Stomach (tissue), 9 donors: ENCODE results near the gene TAT. TPM values are rescaled to one million over a fixed set of nuclear protein-coding genes. Genes with fewer than 3 reads are reported as not detected.
"Not testable (repeated sequence)": the region's sequence is repeated elsewhere in the genome, so short reads cannot be mapped to it uniquely, and the experiment has no call there.

Experiments
- DNase-seq, 2 donors: peaks; one replicate each; pipeline versions ENCODE4 v3.0.0 to v3.0.0-alpha.2; 2013 to 2019
- H3K27ac ChIP-seq, 5 donors: fragments of 200-600 bp in 4 of 5; sonication (generic) in 4 of 5; one replicate each; pipeline ENCODE4 v1.5.1; 2013 to 2019; ENCODE audit warnings: mild to moderate bottlenecking in 1 of 5, moderate library complexity in 1 of 5
- H3K27me3 ChIP-seq, 3 donors: fragments of 200-600 bp; sonication (generic); one replicate each; pipeline ENCODE4 v1.5.1; 2017 to 2019; ENCODE audit warnings: mixed run types in 1 of 3
- H3K36me3 ChIP-seq, 4 donors: fragments of 200-600 bp; sonication (generic); 1 replicate in 3 of 4; 2 replicates in 1 of 4; pipeline ENCODE4 v1.5.1; 2016 to 2019
- H3K4me1 ChIP-seq, 4 donors: fragments of 200-600 bp; sonication (generic); one replicate each; pipeline ENCODE4 v1.5.1; 2016 to 2019
- H3K4me3 ChIP-seq, 4 donors: fragments of 200-600 bp; sonication (generic) in 3 of 4; one replicate each; pipeline ENCODE4 v1.5.1; 2016 to 2019; ENCODE audit warnings: mild to moderate bottlenecking in 1 of 4
- H3K9me3 ChIP-seq, 4 donors: fragments of 200-600 bp; sonication (generic); one replicate each; pipeline ENCODE4 v1.5.1; 2016 to 2019
- EP300 ChIP-seq: sonication (generic); formaldehyde crosslinking; IDR thresholded peaks from one replicate; pipeline ENCODE4 v1.6.1; 2017; ENCODE audit warnings: antibody characterized with exemption
- POLR2A ChIP-seq, 4 donors: fragments of 450-650 bp; IDR thresholded peaks; one replicate each; pipeline ENCODE4 v1.6.1; 2016; ENCODE audit warnings: antibody characterized with exemption in 4 of 4, control low read depth in 2 of 4, mild to moderate bottlenecking in 1 of 4, moderate library complexity in 1 of 4
- POLR2AphosphoS5 ChIP-seq, 3 donors: sonication (generic); formaldehyde crosslinking; IDR thresholded peaks; one replicate each; pipeline ENCODE4 v1.6.1; 2016; ENCODE audit warnings: antibody characterized with exemption in 3 of 3
- WGBS, 5 donors: extraction: QIAGEN DNeasy Blood & Tissue Kit in 3 of 5; methylation state at CpG; one replicate each; pipeline versions ENCODE4 v1.1.5 to v1.1.7; 2013 to 2018; 5-methylcytosine and 5-hydroxymethylcytosine counted together
- intact Hi-C: fragments of 100-400 bp; cut with DNase I; formaldehyde crosslinking; loops from one replicate; pipeline ENCODE4 v1.15.1; 2023; ENCODE audit warnings: low total_unique reads
- polyA plus RNA-seq, 3 donors: library from polyadenylated mRNA; stranded (reverse); fragments of 200-250 nt; gene quantifications; one replicate each; pipeline ENCODE4 v1.2.3, GENCODE V29; 2013
- total RNA-seq, 5 donors: library from RNA; depleted of rRNA; stranded (reverse); fragments of >200 nt; gene quantifications; one replicate each; pipeline versions ENCODE4 v1.1.0 to v1.2.3, GENCODE V29; 2014 to 2016
- TF ChIP-seq, protein P1 (sequence below), 7 experiments: fragments of 450-650 bp in 4 of 7; fragments of 200-600 bp in 3 of 7; sonication (generic) in 3 of 7; IDR thresholded peaks; one replicate each; pipeline ENCODE4 v1.5.1; 2016 to 2019; ENCODE audit warnings: antibody characterized with exemption in 7 of 7, control low read depth in 2 of 7, mild to moderate bottlenecking in 1 of 7
- donor health status: healthy with polysubstance abuse.
- donor health status: Bipolar disorder and iron deficiency.
- donor health status: healthy.

Gene TAT
- total and polyA plus RNA-seq, 8 donors, result not detected

DNA sequence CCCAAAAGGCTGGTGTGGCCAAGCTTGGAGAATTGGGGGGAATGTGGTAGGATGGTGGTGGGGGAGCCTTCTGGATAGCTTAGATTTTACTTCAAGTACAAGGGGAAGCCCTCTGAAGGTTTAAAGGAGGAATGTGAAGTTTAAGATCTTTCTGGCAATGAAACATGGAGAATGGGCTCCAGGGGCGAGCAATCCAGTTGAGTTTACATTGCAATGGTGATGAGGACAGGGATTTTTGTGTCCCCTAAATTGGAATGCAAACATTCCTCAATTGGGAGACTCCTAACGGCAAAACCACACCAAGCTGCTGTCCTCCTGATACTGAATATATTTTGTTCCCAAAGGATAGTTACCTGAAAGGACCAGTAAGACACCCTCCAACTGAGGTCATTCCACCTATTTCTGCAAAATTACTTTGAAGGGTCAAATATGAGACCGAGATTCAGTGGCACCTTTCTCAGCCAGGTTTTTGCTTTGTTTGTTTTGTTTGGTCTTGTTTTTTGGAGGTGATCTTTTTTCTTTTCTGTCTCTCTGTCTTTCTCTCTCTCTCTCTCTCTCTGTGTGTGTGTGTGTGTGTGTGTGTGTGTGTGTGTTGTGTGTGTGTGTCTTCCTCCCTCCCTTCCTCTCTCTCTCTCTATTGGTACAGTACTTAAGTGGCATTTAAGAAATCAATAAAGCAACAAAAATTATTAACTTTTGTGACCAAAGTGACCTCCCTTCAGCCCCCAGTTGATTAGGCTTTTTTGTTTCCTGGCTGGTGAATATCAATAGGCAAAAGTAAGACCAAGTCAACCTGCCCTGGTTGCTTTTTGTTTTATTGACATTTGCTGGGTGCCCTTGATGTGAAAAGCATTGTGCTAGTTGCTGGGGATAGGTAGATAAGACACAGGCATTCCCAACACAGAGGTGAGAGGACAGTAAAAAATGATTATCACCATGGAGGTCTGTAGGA is 16.4 kb upstream of the TAT start:
- TF ChIP-seq, protein P1, sequence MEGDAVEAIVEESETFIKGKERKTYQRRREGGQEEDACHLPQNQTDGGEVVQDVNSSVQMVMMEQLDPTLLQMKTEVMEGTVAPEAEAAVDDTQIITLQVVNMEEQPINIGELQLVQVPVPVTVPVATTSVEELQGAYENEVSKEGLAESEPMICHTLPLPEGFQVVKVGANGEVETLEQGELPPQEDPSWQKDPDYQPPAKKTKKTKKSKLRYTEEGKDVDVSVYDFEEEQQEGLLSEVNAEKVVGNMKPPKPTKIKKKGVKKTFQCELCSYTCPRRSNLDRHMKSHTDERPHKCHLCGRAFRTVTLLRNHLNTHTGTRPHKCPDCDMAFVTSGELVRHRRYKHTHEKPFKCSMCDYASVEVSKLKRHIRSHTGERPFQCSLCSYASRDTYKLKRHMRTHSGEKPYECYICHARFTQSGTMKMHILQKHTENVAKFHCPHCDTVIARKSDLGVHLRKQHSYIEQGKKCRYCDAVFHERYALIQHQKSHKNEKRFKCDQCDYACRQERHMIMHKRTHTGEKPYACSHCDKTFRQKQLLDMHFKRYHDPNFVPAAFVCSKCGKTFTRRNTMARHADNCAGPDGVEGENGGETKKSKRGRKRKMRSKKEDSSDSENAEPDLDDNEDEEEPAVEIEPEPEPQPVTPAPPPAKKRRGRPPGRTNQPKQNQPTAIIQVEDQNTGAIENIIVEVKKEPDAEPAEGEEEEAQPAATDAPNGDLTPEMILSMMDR (IDR thresholded peaks at IDR 0.05), result no peak
- no peak for TF ChIP-seq POLR2AphosphoS5 (IDR thresholded peaks at IDR 0.05)
- Histone ChIP-seq H3K4me1 (no peaks in the 10 kb centered on the region), H3K4me3 (no peak overlapping the region), H3K9me3 (no peaks in the 10 kb centered on the region), H3K27me3 (no peaks in the 10 kb centered on the region), H3K36me3 (no peaks in the 10 kb centered on the region), H3K27ac (no peak overlapping the region)
- no peak for DNase-seq
- intact Hi-C loops, result no loop called here
- WGBS, 5 donors, result 67 to 73% (median 70%) methylated on average over 3 of the region's 3 CpGs

DNA sequence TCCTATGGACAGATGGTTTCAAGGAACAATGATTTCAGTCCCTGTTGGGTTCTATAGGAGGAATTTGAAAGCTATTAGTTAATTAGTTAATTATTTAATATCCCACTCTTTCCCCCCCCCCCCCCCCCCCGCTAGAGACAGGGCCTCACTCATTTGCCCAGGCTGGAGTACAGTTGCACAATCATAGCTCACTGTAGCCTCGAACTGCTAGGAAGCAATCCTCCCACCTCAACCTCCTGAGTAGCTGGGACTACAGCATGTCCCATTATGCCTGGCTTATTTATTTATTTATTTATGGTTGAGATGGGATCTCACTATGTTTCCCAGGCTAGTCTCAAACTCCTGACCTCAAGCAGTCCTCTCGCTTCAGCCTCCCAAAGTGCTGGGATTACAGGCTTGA is 15.0 kb upstream of the TAT start:
- H3K27ac ChIP-seq, result no peak overlapping the region
- no peak for DNase-seq
- intact Hi-C loops, result no loop called here
- WGBS, 5 donors, result 69 to 92% (median 88%) methylated on average over 2 to 3 of the region's 3 CpGs
- no peaks in the 10 kb centered on the region for H3K9me3 ChIP-seq
- peaks cover 0 to 7% (median 0%) of the 10 kb centered on the region in 3 donors for H3K27me3 ChIP-seq
- TF ChIP-seq, protein P1 (IDR thresholded peaks at IDR 0.05), result no peak
- TF ChIP-seq POLR2AphosphoS5 (IDR thresholded peaks at IDR 0.05) (no peak), EP300 (no peak), POLR2A (IDR thresholded peaks at IDR 0.05) (no peak)
- H3K36me3 ChIP-seq, result no peaks in the 10 kb centered on the region
- H3K4me1 ChIP-seq, result no peaks in the 10 kb centered on the region
- H3K4me3 ChIP-seq, result no peak overlapping the region

DNA sequence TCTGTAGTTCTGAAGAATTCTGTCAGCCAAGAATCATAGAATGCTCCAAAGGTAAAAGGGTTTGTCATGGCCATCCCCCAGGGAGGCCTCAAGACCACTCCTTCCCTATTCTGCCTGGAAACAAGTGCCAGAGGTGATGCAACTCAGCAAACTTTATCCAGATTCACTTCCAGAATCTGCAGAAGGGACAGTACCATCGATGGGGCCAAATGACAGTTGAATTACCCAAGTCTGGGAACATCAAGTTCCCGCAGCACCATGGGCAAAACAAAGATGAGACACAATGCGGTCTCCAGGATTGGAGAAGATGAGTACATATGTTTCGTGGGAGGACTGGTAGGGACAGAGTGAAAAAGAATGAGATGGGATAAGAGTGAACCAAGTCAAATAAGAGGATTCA is 13.7 kb upstream of the TAT start:
- no peak overlapping the region for H3K27ac ChIP-seq
- 80 to 90% (median 84%) methylated on average over 4 of the region's 4 CpGs for WGBS, 5 donors

DNA sequence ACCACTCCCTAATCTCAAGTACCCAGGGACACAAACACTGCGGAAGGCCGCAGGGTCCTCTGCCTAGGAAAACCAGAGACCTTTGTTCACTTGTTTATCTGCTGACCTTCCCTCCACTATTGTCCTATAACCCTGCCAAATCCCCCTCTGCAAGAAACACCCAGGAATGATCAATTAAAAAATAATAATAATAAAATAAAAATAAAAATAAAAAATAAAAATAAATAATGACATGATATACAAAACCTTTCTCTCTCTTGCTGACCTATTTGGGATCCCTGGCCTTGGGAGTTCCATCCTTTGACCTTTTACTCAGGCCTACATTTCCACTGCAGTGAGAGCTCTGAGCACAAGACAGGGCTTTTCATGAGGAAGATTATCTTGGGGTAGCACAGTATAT is 13.2 kb upstream of the TAT start:
- intact Hi-C loops, DNase-seq, H3K4me3 ChIP-seq, H3K27me3 ChIP-seq, H3K36me3 ChIP-seq, H3K27ac ChIP-seq, H3K9me3 ChIP-seq, H3K4me1 ChIP-seq: not testable (repeated sequence)
- WGBS, 5 donors, result 94% methylated on average over 2 of the region's 2 CpGs; no CpG with 5 or more reads in 4 of the 5 donors

More for the DNA sequence above, 13.7 kb upstream of the TAT start:
- no peaks in the 10 kb centered on the region for H3K36me3 ChIP-seq
- peaks cover 0 to 7% (median 0%) of the 10 kb centered on the region in 3 donors for H3K27me3 ChIP-seq
- H3K9me3 ChIP-seq, result no peaks in the 10 kb centered on the region
- no peak for DNase-seq
- intact Hi-C loops, result no loop called here
- H3K4me3 ChIP-seq, result no peak overlapping the region
- H3K4me1 ChIP-seq, result no peaks in the 10 kb centered on the region
- no peak for TF ChIP-seq POLR2A (IDR thresholded peaks at IDR 0.05)
- TF ChIP-seq, protein P1 (IDR thresholded peaks at IDR 0.05), result no peak
- TF ChIP-seq EP300, result no peak
- no peak for TF ChIP-seq POLR2AphosphoS5 (IDR thresholded peaks at IDR 0.05)

DNA sequence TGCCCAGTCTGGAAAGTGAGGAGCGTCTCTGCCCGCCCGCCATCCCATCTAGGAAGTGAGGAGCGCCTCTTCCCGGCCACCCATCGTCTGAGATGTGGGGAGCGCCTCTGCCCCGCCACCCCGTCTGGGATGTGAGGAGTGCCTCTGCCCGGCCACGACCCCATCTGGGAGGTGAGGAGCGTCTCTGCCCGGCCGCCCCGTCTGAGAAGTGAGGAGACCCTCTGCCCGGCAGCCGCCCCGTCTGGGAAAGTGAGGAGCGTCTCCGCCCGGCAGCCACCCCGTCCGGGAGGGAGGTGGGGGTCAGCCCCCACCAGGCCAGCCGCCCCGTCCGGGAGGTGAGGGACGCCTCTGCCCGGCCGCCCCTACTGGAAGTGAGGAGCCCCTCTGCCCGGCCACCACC is 12.4 kb upstream of the TAT start:
- H3K36me3 ChIP-seq, H3K9me3 ChIP-seq, H3K27me3 ChIP-seq, H3K4me1 ChIP-seq, H3K4me3 ChIP-seq, DNase-seq, intact Hi-C loops, H3K27ac ChIP-seq: not testable (repeated sequence)
- WGBS, 5 donors, result 93 to 95% (median 95%) methylated on average over 11 to 30 of the region's 30 CpGs
